SK-N-SH (cell line): ENCODE results near the gene DOK3. TPM values are rescaled to one million over a fixed set of nuclear protein-coding genes. Genes with fewer than 3 reads are reported as not detected.

Experiments
- CTCF ChIA-PET: fragments of 300-600, 350-600 bp; formaldehyde crosslinking; extraction: SDS; loops from one replicate; lab custom pipeline; 2021; lab: Yijun Ruan, JAX
- POLR2A ChIA-PET: fragments of 350-600 bp; sonication (Branson Sonifier 250); formaldehyde crosslinking; extraction: SDS; loops from one replicate; lab custom pipeline; 2020; ENCODE audit warnings: antibody characterized with exemption, inconsistent platforms; lab: Yijun Ruan, JAX
- DNase-seq: peaks from one replicate; pipeline ENCODE4 v3.0.0; 2012
- H2AFZ ChIP-seq: fragments of 200-600 bp; sonication (generic); 2 replicates; pipeline ENCODE4 v1.8.1; 2016; ENCODE audit warnings: antibody characterized with exemption, mild to moderate bottlenecking, low read depth
- H3F3A ChIP-seq: fragments of 200-600 bp; sonication (generic); replicated peaks from 2 replicates; pipeline ENCODE3; 2016; ENCODE audit warnings: antibody characterized with exemption, mild to moderate bottlenecking; ENCODE audit not compliant: insufficient read depth
- H3K27ac ChIP-seq, 2 experiments: fragments of 200-500 bp in 1 of 2; fragments of 200-600 bp in 1 of 2; sonication (Bioruptor generic) in 1 of 2; sonication (generic), shearing (Covaris generic) in 1 of 2; 2 replicates each; pipeline versions ENCODE4 v1.5.1 to v1.6.1; 2014 to 2016; ENCODE audit warnings: low read depth in 2 of 2, inconsistent platforms in 1 of 2, low read length in 1 of 2, mild to moderate bottlenecking in 1 of 2, mixed read lengths in 1 of 2
- H3K27me3 ChIP-seq: fragments of 200-600 bp; sonication (generic), shearing (Covaris generic); 2 replicates; pipeline ENCODE4 v1.6.1; 2016; ENCODE audit warnings: mixed run types; ENCODE audit not compliant: insufficient read depth
- H3K36me3 ChIP-seq, 2 experiments: fragments of 200-500 bp in 1 of 2; fragments of 200-600 bp in 1 of 2; sonication (Bioruptor generic) in 1 of 2; sonication (generic) in 1 of 2; replicated peaks in 1 of 2; 2 replicates each; pipeline versions ENCODE3 to v1.5.1; 2014 to 2016; ENCODE audit warnings: low read length in 1 of 2, mild to moderate bottlenecking in 1 of 2; ENCODE audit not compliant: insufficient read depth in 2 of 2, control insufficient read depth in 1 of 2
- H3K4me1 ChIP-seq, 2 experiments: fragments of 200-500 bp in 1 of 2; fragments of 200-600 bp in 1 of 2; sonication (Bioruptor generic) in 1 of 2; sonication (generic), shearing (Covaris generic) in 1 of 2; 2 replicates each; pipeline versions ENCODE4 v1.5.1 to v1.6.1; 2014 to 2016; ENCODE audit warnings: low read depth in 1 of 2, low read length in 1 of 2, mixed run types in 1 of 2; ENCODE audit not compliant: insufficient read depth in 2 of 2, control insufficient read depth in 1 of 2
- H3K4me2 ChIP-seq: fragments of 200-600 bp; sonication (generic), shearing (Covaris generic); 2 replicates; pipeline ENCODE4 v1.6.1; 2017; ENCODE audit warnings: mixed run types
- H3K4me3 ChIP-seq, 2 experiments: fragments of 200-500 bp in 1 of 2; fragments of 200-600 bp in 1 of 2; sonication (Bioruptor generic) in 1 of 2; sonication (generic), shearing (Covaris generic) in 1 of 2; 2 replicates each; pipeline versions ENCODE4 v1.5.1 to v1.8.1; 2014 to 2016; ENCODE audit warnings: low read depth in 2 of 2, inconsistent platforms in 1 of 2, low read length in 1 of 2, mild to moderate bottlenecking in 1 of 2, mixed read lengths in 1 of 2, moderate library complexity in 1 of 2
- H3K79me2 ChIP-seq: fragments of 200-600 bp; sonication (generic); 2 replicates; pipeline ENCODE4 v1.8.1; 2017; ENCODE audit warnings: mild to moderate bottlenecking; ENCODE audit not compliant: insufficient read depth
- H3K9ac ChIP-seq: fragments of 200-600 bp; sonication (generic); 2 replicates; pipeline ENCODE4 v1.6.1; 2017; ENCODE audit warnings: mixed run types
- H3K9me2 ChIP-seq: fragments of 200-600 bp; sonication (generic); 2 replicates; pipeline ENCODE4 v1.6.1; 2017; ENCODE audit warnings: mixed run types
- H3K9me3 ChIP-seq: fragments of 200-600 bp; sonication (generic); 2 replicates; pipeline ENCODE4 v1.6.1; 2017; ENCODE audit warnings: mixed run types, mild to moderate bottlenecking, moderate library complexity
- H4K20me1 ChIP-seq: fragments of 200-600 bp; sonication (generic); 2 replicates; pipeline ENCODE4 v1.6.1; 2017; ENCODE audit warnings: mild to moderate bottlenecking, mixed run types; ENCODE audit not compliant: insufficient read depth
- CHD2 ChIP-seq: fragments of 150-350 bp; IDR thresholded peaks from 2 replicates; pipeline ENCODE4 v1.6.1; 2018; ENCODE audit warnings: low read length; ENCODE audit not compliant: partially characterized antibody
- ELF1 ChIP-seq: IDR thresholded peaks from 2 replicates; pipeline ENCODE4 v1.4.0; 2012
- EP300 ChIP-seq, 2 experiments: IDR thresholded peaks; 2 replicates each; pipeline versions ENCODE4 v1.4.0 to v1.6.1; 2012; ENCODE audit warnings: borderline replicate concordance in 1 of 2, low read depth in 1 of 2, low read length in 1 of 2
- EZH2phosphoT487 ChIP-seq: fragments of 200-600 bp; sonication (generic); IDR thresholded peaks from 2 replicates; pipeline ENCODE4 v1.6.1; 2017; ENCODE audit warnings: low read depth, mixed run types, mild to moderate bottlenecking, antibody characterized with exemption, moderate library complexity, borderline replicate concordance
- FOSL2 ChIP-seq: IDR thresholded peaks from 2 replicates; pipeline ENCODE4 v1.4.0; 2012; ENCODE audit warnings: low read depth, mild to moderate bottlenecking, moderate library complexity, borderline replicate concordance
- FOXJ3 ChIP-seq: sonication (generic); formaldehyde crosslinking; IDR thresholded peaks from 2 replicates; pipeline ENCODE4 v1.5.1; 2020; ENCODE audit warnings: mild to moderate bottlenecking, missing genetic modification reagents
- FOXM1 ChIP-seq: IDR thresholded peaks from 2 replicates; pipeline ENCODE4 v1.4.0; 2012; ENCODE audit warnings: low read depth, mild to moderate bottlenecking
- IRF3 ChIP-seq: fragments of 150-350 bp; IDR thresholded peaks from 2 replicates; pipeline ENCODE4 v1.6.1; 2016; ENCODE audit warnings: mild to moderate bottlenecking, low read depth, low read length
- JUND ChIP-seq: IDR thresholded peaks from 2 replicates; pipeline ENCODE4 v1.4.0; 2012
- MAX ChIP-seq: IDR thresholded peaks from 2 replicates; pipeline ENCODE4 v1.4.0; 2012; ENCODE audit warnings: low read depth
- MEF2A ChIP-seq: IDR thresholded peaks from 2 replicates; pipeline ENCODE4 v1.4.0; 2012; ENCODE audit warnings: low read depth, borderline replicate concordance
- MXI1 ChIP-seq: IDR thresholded peaks from 2 replicates; pipeline ENCODE4 v1.6.1; 2012; ENCODE audit warnings: mild to moderate bottlenecking, low read depth, low read length, improper control_type of control experiment
- NFIC ChIP-seq: IDR thresholded peaks from 2 replicates; pipeline ENCODE4 v1.4.0; 2012; ENCODE audit warnings: borderline replicate concordance
- PBX3 ChIP-seq: IDR thresholded peaks from 2 replicates; pipeline ENCODE4; 2012
- POLR2AphosphoS5 ChIP-seq: IDR thresholded peaks from 2 replicates; pipeline ENCODE4 v1.6.1; 2012; ENCODE audit warnings: low read depth, low read length
- RFX5 ChIP-seq: IDR thresholded peaks from 2 replicates; pipeline ENCODE4 v1.6.1; 2012; ENCODE audit warnings: mild to moderate bottlenecking, improper control_type of control experiment, low read length
- SIN3A ChIP-seq: IDR thresholded peaks from 2 replicates; pipeline ENCODE4 v1.6.1; 2012; ENCODE audit warnings: low read depth, mild to moderate bottlenecking, low read length, moderate library complexity, borderline replicate concordance
- TCF12 ChIP-seq: IDR thresholded peaks from 2 replicates; pipeline ENCODE4 v1.4.0; 2012
- TEAD4 ChIP-seq: IDR thresholded peaks from 2 replicates; pipeline ENCODE4 v1.4.0; 2012; ENCODE audit warnings: mild to moderate bottlenecking, borderline replicate concordance; ENCODE audit not compliant: insufficient read depth
- WGBS: methylation state at CpG from one replicate; pipeline ENCODE4 v1.1.6; 2017; ENCODE audit warnings: low lambda C conversion rate; 5-methylcytosine and 5-hydroxymethylcytosine counted together
- polyA plus RNA-seq, 3 experiments: library from polyadenylated mRNA; depleted of rRNA; stranded (reverse); fragments of >200 nt; gene quantifications; 2 replicates each; pipeline ENCODE4 v1.2.3, GENCODE V29; 2012

DOK3 gene
- polyA plus RNA-seq, 1 of the 3 experiments (the other 2 are of a cell fraction): 2.2 TPM

DNA sequence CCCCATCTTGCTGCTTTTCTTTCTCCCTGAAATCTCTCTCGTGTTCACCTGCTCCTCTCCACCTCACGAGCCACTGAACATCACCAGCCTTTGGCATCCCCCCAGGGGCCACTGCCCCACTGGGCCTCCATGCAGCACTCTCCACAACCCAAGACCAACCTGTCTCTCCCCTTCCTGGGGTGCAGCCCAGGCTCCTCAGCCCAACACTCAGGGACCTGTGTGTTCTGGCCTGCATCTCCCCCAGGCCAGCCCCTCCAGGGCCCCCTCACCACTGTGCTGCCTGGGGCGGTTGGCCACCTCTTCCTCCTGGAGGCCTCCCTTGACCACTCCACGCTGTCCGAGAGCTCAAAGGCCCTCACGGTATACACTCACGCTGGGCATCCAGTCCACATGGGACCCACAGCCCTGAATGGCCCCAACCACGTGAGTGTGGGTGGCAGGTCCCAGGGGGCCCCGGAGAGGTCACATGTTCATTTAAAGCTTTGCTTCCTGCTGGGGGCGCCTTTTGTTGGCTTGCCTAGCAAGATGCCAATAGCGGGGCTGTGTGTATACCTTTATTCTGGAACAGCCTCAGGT is 453 bp upstream of the DOK3 start:
- Histone ChIP-seq H3F3A (no peaks in the 10 kb centered on the region), H3K79me2 (peaks cover 9% of the 10 kb centered on the region; the same call in 1 of the 2 replicates), H3K36me3 (peaks cover 13 to 47% of the 10 kb centered on the region in 2 experiments), H3K9ac (no peak overlapping the region), H3K4me2 (no peak overlapping the region), H3K27me3 (no peaks in the 10 kb centered on the region), H4K20me1 (no peaks in the 10 kb centered on the region), H2AFZ (no peak overlapping the region), H3K9me2 (no peaks in the 10 kb centered on the region), H3K27ac (no peak overlapping the region), H3K4me3 (no peak overlapping the region), H3K9me3 (no peaks in the 10 kb centered on the region), H3K4me1 (no peaks in the 10 kb centered on the region; a peak in 1 of 4 replicates)
- no peak for DNase-seq
- POLR2A ChIA-PET: no interaction called here
- CTCF ChIA-PET: interaction anchor here (0.8 to 8.8 kb wide), 3 partner anchors 9 to 119 kb away, joined by 3 to 80 read pairs (median 6); no protein-coding TSS in a partner anchor
- 96% methylated on average over 11 of the region's 11 CpGs for WGBS
- no peak for TF ChIP-seq EP300 (IDR thresholded peaks at IDR 0.05; ENCODE audit: borderline replicate concordance in 1 of 2, low read depth in 1 of 2, low read length in 1 of 2)
- no peak for TF ChIP-seq JUND
- TF ChIP-seq MXI1: no peak
- TF ChIP-seq PBX3: no peak
- TF ChIP-seq POLR2AphosphoS5: no peak
- no peak for TF ChIP-seq EZH2phosphoT487
- no peak for TF ChIP-seq MAX
- TF ChIP-seq RFX5: no peak
- TF ChIP-seq NFIC: no peak
- TF ChIP-seq MEF2A: no peak
- no peak for TF ChIP-seq ELF1

- no peak overlapping the region for H2AFZ ChIP-seq
- no peak overlapping the region for H3K4me2 ChIP-seq
- no peak overlapping the region for H3K9ac ChIP-seq
- 61% methylated on average over 2 of the region's 8 CpGs for WGBS
- no peak overlapping the region for H3K4me3 ChIP-seq
- peaks cover 6 to 35% of the 10 kb centered on the region in 2 experiments for H3K36me3 ChIP-seq
- H4K20me1 ChIP-seq: no peaks in the 10 kb centered on the region
- H3K27ac ChIP-seq: no peak overlapping the region
- ChIA-PET CTCF (interaction anchor here (0.9 to 12.5 kb wide), 6 partner anchors 8 to 118 kb away, joined by 3 to 109 read pairs (median 4); no protein-coding TSS in a partner anchor), POLR2A (no interaction called here)
- TF ChIP-seq FOSL2: no peak
- no peak for TF ChIP-seq PBX3
- TF ChIP-seq CHD2: no peak
- no peak for TF ChIP-seq SIN3A
- no peak for TF ChIP-seq MEF2A
- no peak for TF ChIP-seq FOXJ3 (CRISPR knock-in tag)
- TF ChIP-seq IRF3: no peak
- no peak for TF ChIP-seq ELF1
- no peak for TF ChIP-seq EP300 (IDR thresholded peaks at IDR 0.05; ENCODE audit: borderline replicate concordance in 1 of 2, low read depth in 1 of 2, low read length in 1 of 2)
- no peak for TF ChIP-seq FOXM1
- TF ChIP-seq RFX5: no peak
- no peak for TF ChIP-seq TEAD4
- TF ChIP-seq TCF12: no peak
- no peaks in the 10 kb centered on the region for H3K9me2 ChIP-seq
- no peak for DNase-seq
- H3K79me2 ChIP-seq: no peaks in the 10 kb centered on the region
- no peaks in the 10 kb centered on the region for H3F3A ChIP-seq
- no peaks in the 10 kb centered on the region for H3K9me3 ChIP-seq
- H3K27me3 ChIP-seq: no peaks in the 10 kb centered on the region
- no peaks in the 10 kb centered on the region for H3K4me1 ChIP-seq
These were observed 789 bp downstream of the DOK3 start for GRCh38 chr5:177508837-177509236.
